Activated CD4-positive, alpha-beta memory T cell treated with anti-CD3 and anti-CD28 coated beads for 36 hours (primary cell): ENCODE results near the gene CDC42EP4. TPM values are rescaled to one million over a fixed set of nuclear protein-coding genes. Genes with fewer than 3 reads are reported as not detected.
"Not testable (repeated sequence)": the region's sequence is repeated elsewhere in the genome, so short reads cannot be mapped to it uniquely, and the experiment has no call there.

Experiments
- CTCF ChIA-PET: fragments of 350-600 bp; sonication (Branson Sonifier 250); formaldehyde crosslinking; loops from one replicate; lab custom pipeline; 2021; ENCODE audit warnings: antibody characterized with exemption, inconsistent platforms; lab: Charles Lee
- POLR2A ChIA-PET: fragments of 350-600 bp; sonication (Branson Sonifier 250); formaldehyde crosslinking; loops from one replicate; lab custom pipeline; 2021; ENCODE audit warnings: antibody characterized with exemption; lab: Charles Lee
- DNase-seq: peaks from one replicate; pipeline ENCODE4 v3.0.0-alpha.2; 2020
- H3K27ac Mint-ChIP-seq: one replicate; pipeline ENCODE4 v1.8.0; 2021; ENCODE audit warnings: mixed read lengths
- H3K27me3 Mint-ChIP-seq: one replicate; pipeline ENCODE4 v1.8.0; 2021; ENCODE audit warnings: mixed read lengths
- H3K36me3 Mint-ChIP-seq: one replicate; pipeline ENCODE4 v1.8.0; 2021; ENCODE audit warnings: mixed read lengths
- H3K4me1 Mint-ChIP-seq: one replicate; pipeline ENCODE4 v1.8.0; 2021; ENCODE audit warnings: low read depth, mixed read lengths
- H3K4me3 Mint-ChIP-seq: one replicate; pipeline ENCODE4 v1.8.0; 2021; ENCODE audit warnings: mild to moderate bottlenecking, mixed read lengths
- H3K9me3 Mint-ChIP-seq: one replicate; pipeline ENCODE4 v1.8.0; 2021; ENCODE audit warnings: mixed read lengths
- intact Hi-C: fragments of 100-400 bp; cut with micrococcal nuclease; formaldehyde crosslinking; loops from one replicate; pipeline ENCODE4 v1.15.1; 2023
- total RNA-seq, 2 experiments: library from RNA; stranded (reverse); gene quantifications; one replicate each; pipeline ENCODE4 v1.2.3, GENCODE V29; 2021

Gene CDC42EP4
- total RNA-seq, 2 experiments from 2014 or later: 1.6 to 1.7 TPM

GRCh38 chr17:73313526-73314127, 1.8 kb upstream of the CDC42EP4 start:
- ChIA-PET POLR2A (interaction anchor here (0.5 kb wide), 1 partner anchor 722 kb away, joined by 3 read pairs; no protein-coding TSS in a partner anchor), CTCF (interaction anchor here (1.4 to 2.0 kb wide), 2 partner anchors 56 to 59 kb away, joined by 6 to 9 read pairs; no protein-coding TSS in a partner anchor)
- no peak overlapping the region for H3K27ac Mint-ChIP-seq
- no peaks in the 10 kb centered on the region for H3K27me3 Mint-ChIP-seq
- no peaks in the 10 kb centered on the region for H3K9me3 Mint-ChIP-seq
- no peaks in the 10 kb centered on the region for H3K36me3 Mint-ChIP-seq
- H3K4me1 Mint-ChIP-seq: peaks cover 14% of the 10 kb centered on the region
- no peak for DNase-seq
- intact Hi-C loops: loop anchor here (5.0 kb wide), 2 partner anchors 56 to 121 kb away; partner anchors contain the start of gene COG1
- H3K4me3 Mint-ChIP-seq: no peak overlapping the region

- not testable (repeated sequence) for H3K27me3 Mint-ChIP-seq
- CTCF ChIA-PET: interaction anchor here (0.7 to 4.3 kb wide), 3 partner anchors 58 to 756 kb away, joined by 3 to 38 read pairs (median 3); no protein-coding TSS in a partner anchor
Observed at GRCh38 chr17:73312887-73313286, 1.1 kb upstream of the CDC42EP4 start.

GRCh38 chr17:73311428-73311780, 397 bp downstream of the CDC42EP4 start:
- ChIA-PET CTCF (interaction anchor here (1.0 to 4.3 kb wide), 7 partner anchors 10 to 585 kb away, joined by 3 to 38 read pairs (median 8); partner anchors contain the start of gene COG1), POLR2A (interaction anchor here (0.5 to 1.5 kb wide), 4 partner anchors 8 to 584 kb away, joined by 3 to 5 read pairs (median 4); partner anchors contain the start of gene COG1)
- peaks cover 14% of the 10 kb centered on the region for H3K4me1 Mint-ChIP-seq
- no peaks in the 10 kb centered on the region for H3K36me3 Mint-ChIP-seq
- peak overlapping the region; percentile 81 for H3K4me3 Mint-ChIP-seq
- no peak for DNase-seq
- H3K27ac Mint-ChIP-seq: no peak overlapping the region
- intact Hi-C loops: loop anchor here (1.0 to 5.0 kb wide), 5 partner anchors 29 to 119 kb away; partner anchors contain the start of gene COG1
- H3K27me3 Mint-ChIP-seq: no peaks in the 10 kb centered on the region
- no peaks in the 10 kb centered on the region for H3K9me3 Mint-ChIP-seq

More at GRCh38 chr17:73312887-73313286, 1.1 kb upstream of the CDC42EP4 start:
- H3K9me3 Mint-ChIP-seq, DNase-seq, H3K4me3 Mint-ChIP-seq, H3K36me3 Mint-ChIP-seq, H3K27ac Mint-ChIP-seq: not testable (repeated sequence)
- peaks cover 14% of the 10 kb centered on the region for H3K4me1 Mint-ChIP-seq
- intact Hi-C loops: loop anchor here (5.0 kb wide), 2 partner anchors 56 to 121 kb away; partner anchors contain the start of gene COG1
- POLR2A ChIA-PET: interaction anchor here (0.6 kb wide), 1 partner anchor 120 kb away, joined by 3 read pairs; the partner anchor contains the start of gene COG1

DNA sequence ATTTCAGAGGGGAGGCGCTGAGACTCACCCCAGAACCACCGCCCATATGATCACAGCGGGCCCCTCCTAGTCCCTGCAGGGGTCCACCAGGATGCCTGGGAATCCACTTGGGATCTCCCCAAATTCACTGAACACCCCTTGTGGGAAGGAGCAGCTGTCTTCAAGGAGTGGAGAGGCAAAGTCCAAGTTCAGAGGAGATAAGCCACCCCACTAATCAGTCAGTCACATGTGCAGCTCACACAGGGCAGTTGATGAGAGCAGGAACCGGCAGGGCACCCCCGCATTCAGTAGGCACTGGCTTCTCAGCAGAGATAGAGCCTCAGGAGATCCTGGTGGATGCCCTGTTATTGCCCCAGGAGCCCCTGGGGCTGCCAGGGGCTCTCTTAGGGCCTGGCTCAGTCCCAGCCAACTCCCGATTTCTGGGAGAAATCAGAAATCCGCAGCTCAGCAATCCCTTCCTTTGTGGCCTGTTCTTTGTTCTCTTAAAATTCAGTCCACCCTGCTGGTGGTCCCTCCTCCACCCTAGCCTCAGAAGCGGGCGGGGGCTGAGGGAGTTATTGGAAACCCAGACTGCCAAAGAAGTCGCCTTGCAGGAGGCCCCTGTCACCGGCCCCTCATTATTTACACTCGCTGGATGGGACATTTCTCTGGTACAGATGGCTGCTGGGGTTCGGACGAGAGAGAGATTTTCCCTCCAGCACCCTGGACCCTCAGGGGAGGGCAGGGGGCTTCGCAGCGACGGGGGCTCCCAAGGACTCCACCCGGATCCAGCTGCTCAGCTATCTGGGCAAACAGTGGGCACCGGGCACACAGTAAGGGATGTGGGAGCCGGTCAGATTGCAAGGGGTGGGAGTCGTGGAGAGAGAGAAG, 1.8 kb downstream of the CDC42EP4 start:
- ChIA-PET POLR2A (interaction anchor here (1.2 to 1.5 kb wide), 2 partner anchors 117 to 583 kb away, joined by 3 to 5 read pairs; partner anchors contain the start of gene COG1), CTCF (interaction anchor here (0.6 to 4.3 kb wide), 11 partner anchors 11 to 591 kb away, joined by 3 to 38 read pairs (median 4); partner anchors contain the start of gene COG1)
- no peak for DNase-seq
- no peak overlapping the region for H3K27ac Mint-ChIP-seq
- H3K9me3 Mint-ChIP-seq: no peaks in the 10 kb centered on the region
- H3K27me3 Mint-ChIP-seq: no peaks in the 10 kb centered on the region
- peak overlapping the region; percentile 81 for H3K4me3 Mint-ChIP-seq
- peaks cover 14% of the 10 kb centered on the region for H3K4me1 Mint-ChIP-seq
- intact Hi-C loops: loop anchor here (1.0 to 5.0 kb wide), 5 partner anchors 31 to 583 kb away; partner anchors contain the start of gene COG1
- no peaks in the 10 kb centered on the region for H3K36me3 Mint-ChIP-seq

- POLR2A ChIA-PET: not testable (repeated sequence)
Observed at GRCh38 chr17:73308959-73309358, 2.8 kb downstream of the CDC42EP4 start.

DNA sequence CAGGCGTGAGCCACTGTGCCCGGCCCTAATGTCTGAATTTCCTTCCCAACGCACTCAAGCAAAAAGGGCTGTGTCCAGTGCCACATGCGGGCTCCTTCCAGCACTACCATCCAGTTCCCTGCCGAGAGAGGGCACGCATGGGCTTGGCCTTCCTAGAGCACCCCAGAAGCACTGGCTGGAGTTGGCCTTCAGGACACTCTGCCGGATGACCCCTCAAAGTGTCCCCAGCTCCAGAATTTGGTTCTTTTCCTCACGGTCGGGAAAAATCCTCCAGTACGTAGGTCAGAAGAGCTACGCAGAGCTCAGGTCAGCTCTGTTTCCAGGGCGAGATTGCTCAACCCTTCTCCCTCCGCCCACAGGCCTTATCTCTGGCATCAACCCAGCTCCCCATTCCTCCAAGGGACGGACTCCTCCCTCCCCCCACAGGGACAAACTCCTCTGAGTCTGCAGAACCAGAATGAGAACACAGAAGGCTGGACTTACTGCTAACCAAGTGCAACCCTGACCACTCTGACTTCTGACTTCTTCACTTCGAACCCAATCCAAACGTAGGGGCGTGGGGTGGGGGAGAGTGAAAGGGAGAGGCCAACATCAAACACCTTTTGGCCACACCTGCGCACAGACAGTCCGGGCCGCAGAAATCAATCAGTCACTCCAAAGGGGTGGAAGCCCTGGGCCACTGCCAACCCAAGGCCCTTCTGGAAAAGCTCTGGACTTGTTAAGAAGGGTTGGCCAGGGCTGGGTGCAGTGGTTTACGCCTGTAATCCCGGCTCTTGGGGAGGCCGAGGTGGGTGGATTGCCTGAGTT, 3.6 kb downstream of the CDC42EP4 start:
- H3K4me1 Mint-ChIP-seq: peaks cover 11% of the 10 kb centered on the region
- no peak overlapping the region for H3K27ac Mint-ChIP-seq
- no peak overlapping the region for H3K4me3 Mint-ChIP-seq
- no peaks in the 10 kb centered on the region for H3K9me3 Mint-ChIP-seq
- ChIA-PET CTCF (interaction anchor here (0.7 to 4.3 kb wide), 2 partner anchors 62 kb away, joined by 3 to 38 read pairs; no protein-coding TSS in a partner anchor), POLR2A (no interaction called here)
- intact Hi-C loops: no loop called here
- DNase-seq: no peak
- H3K36me3 Mint-ChIP-seq: no peaks in the 10 kb centered on the region
- peaks cover 2% of the 10 kb centered on the region for H3K27me3 Mint-ChIP-seq

More at GRCh38 chr17:73308959-73309358, 2.8 kb downstream of the CDC42EP4 start:
- H3K9me3 Mint-ChIP-seq, H3K4me3 Mint-ChIP-seq, H3K36me3 Mint-ChIP-seq, DNase-seq, intact Hi-C loops, H3K27ac Mint-ChIP-seq, H3K27me3 Mint-ChIP-seq: not testable (repeated sequence)
- CTCF ChIA-PET: interaction anchor here (4.3 kb wide), 1 partner anchor 62 kb away, joined by 38 read pairs; no protein-coding TSS in a partner anchor
- H3K4me1 Mint-ChIP-seq: peaks cover 14% of the 10 kb centered on the region

DNA sequence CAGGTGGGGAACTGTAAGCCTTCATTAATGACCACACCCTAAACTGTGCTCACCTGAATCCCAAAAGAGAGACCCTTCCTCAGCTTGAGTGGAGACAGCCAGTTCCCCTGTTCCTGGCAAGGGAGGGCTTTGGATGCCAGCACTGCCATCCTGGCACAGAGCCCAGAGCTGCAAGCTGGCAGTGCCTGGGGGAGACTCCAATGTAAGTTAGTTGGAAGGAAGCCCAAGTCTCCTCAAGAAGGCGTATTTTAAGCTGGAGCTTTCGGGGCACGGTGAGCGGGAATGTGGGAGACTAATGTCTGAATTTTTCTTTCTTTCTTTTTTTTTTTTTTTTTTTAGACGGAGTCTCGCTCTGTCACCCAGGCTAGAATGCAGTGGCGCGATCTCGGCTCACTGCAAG, 4.7 kb downstream of the CDC42EP4 start:
- POLR2A ChIA-PET: no interaction called here
- H3K9me3 Mint-ChIP-seq: no peaks in the 10 kb centered on the region
- DNase-seq: no peak
- H3K27ac Mint-ChIP-seq: no peak overlapping the region
- CTCF ChIA-PET: interaction anchor here (1.2 kb wide), 1 partner anchor 63 kb away, joined by 4 read pairs; no protein-coding TSS in a partner anchor
- intact Hi-C loops: no loop called here
- peaks cover 2% of the 10 kb centered on the region for H3K27me3 Mint-ChIP-seq
- no peaks in the 10 kb centered on the region for H3K36me3 Mint-ChIP-seq
- no peak overlapping the region for H3K4me3 Mint-ChIP-seq
- peaks cover 11% of the 10 kb centered on the region for H3K4me1 Mint-ChIP-seq

- H3K27me3 Mint-ChIP-seq: peaks cover 2% of the 10 kb centered on the region
- no peak for DNase-seq
- CTCF ChIA-PET: interaction anchor here (1.2 kb wide), 1 partner anchor 64 kb away, joined by 4 read pairs; no protein-coding TSS in a partner anchor
- intact Hi-C loops: no loop called here
- no peak overlapping the region for H3K27ac Mint-ChIP-seq
- H3K4me3 Mint-ChIP-seq: no peak overlapping the region
- peaks cover 11% of the 10 kb centered on the region for H3K4me1 Mint-ChIP-seq
- no peaks in the 10 kb centered on the region for H3K9me3 Mint-ChIP-seq
- no peaks in the 10 kb centered on the region for H3K36me3 Mint-ChIP-seq
- POLR2A ChIA-PET: interaction anchor here (0.6 kb wide), 1 partner anchor 115 kb away, joined by 6 read pairs; no protein-coding TSS in a partner anchor
Observed at GRCh38 chr17:73305845-73306836, 5.7 kb downstream of the CDC42EP4 start.

- H3K36me3 Mint-ChIP-seq: no peaks in the 10 kb centered on the region
- H3K27ac Mint-ChIP-seq: no peak overlapping the region
- no peak for DNase-seq
- no peak overlapping the region for H3K4me3 Mint-ChIP-seq
- intact Hi-C loops: no loop called here
- POLR2A ChIA-PET: no interaction called here
- H3K9me3 Mint-ChIP-seq: no peaks in the 10 kb centered on the region
- H3K4me1 Mint-ChIP-seq: peaks cover 7% of the 10 kb centered on the region
- CTCF ChIA-PET: no interaction called here
- peaks cover 2% of the 10 kb centered on the region for H3K27me3 Mint-ChIP-seq
Observed at GRCh38 chr17:73304971-73305812, 6.6 kb downstream of the CDC42EP4 start.
